GM18858 (cell line): Measurements from ENCODE around the gene TPPP3.
"Not testable (repeated sequence)": the region's sequence is repeated elsewhere in the genome, so short reads cannot be mapped to it uniquely, and the experiment has no call there.

Experiments
- ATAC-seq: cut with Tn5 transposase; IDR thresholded peaks from one replicate; pipeline ENCODE4 v1.9.1; 2021; ENCODE audit not compliant: unreplicated experiment

The TPPP3 gene

GRCh38 chr16:67390816-67391423 is 2.4 kb downstream of the TPPP3 start:
- no peak for ATAC-seq

DNA sequence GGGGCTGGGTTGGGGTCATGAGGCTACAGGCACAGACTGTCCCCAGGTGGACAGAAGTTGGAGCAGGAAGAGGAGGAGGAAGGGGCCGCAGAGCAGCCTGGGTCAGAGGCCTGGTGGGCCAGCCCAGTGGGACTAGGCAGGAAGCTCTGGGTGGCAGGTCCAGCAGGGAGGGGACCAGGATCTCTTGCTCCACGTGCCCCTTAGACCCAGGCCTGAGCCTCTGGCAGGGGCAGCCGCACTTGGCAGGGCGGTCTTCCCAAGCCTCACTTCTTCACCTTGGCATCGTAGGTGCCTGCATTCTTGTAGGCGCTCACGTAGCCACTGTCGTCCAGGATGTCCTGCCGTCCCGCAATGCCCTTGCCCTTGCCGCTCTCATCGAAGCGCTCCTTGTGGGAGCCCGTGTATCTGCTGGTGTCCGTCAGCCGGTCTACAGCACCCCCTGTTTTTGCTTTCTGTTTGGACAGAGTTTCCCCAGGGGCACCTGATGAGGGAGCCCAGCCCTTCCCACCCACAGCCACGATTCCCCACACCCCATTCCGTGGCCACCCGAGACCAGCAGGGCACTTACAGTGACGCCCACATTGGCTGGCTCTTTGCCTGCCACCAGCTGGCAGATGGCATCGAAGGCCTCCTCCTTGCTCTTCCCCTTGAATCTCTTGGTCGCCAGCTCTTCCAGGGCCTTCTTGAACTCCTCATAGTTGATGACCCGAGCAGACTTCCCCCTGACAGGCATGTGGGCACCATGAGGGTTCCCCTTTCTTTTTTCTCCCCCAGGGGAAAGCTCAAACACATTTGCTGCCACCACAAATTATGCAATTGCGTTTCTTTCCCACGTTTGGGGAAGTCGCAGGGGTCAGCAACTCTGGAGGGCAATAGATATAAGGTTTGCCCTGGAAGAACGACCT is 3.1 kb downstream of the TPPP3 start:
- ATAC-seq = no peak

GRCh38 chr16:67388591-67388990 is 4.7 kb downstream of the TPPP3 start:
- ATAC-seq = no peak

DNA sequence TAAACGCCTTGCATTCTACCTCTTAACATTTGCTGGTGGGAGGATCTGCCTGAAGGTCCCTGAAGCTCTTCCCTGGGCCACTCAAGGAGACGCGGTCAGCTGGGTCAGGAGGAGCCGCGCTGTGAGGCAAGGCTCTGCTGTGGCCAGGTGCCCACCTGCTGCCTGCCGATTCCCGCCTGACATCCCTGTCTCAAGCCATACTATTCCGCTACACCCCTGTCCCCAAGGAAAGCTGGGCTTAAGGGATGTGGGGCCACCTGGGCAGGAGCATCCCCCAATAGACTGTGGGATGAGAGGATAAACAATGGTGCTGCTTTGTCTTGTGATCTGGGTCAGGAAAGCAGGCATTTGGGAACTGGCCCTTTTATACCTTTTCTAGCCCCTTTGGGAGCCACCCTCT is 5.1 kb downstream of the TPPP3 start:
- ATAC-seq = no peak

DNA sequence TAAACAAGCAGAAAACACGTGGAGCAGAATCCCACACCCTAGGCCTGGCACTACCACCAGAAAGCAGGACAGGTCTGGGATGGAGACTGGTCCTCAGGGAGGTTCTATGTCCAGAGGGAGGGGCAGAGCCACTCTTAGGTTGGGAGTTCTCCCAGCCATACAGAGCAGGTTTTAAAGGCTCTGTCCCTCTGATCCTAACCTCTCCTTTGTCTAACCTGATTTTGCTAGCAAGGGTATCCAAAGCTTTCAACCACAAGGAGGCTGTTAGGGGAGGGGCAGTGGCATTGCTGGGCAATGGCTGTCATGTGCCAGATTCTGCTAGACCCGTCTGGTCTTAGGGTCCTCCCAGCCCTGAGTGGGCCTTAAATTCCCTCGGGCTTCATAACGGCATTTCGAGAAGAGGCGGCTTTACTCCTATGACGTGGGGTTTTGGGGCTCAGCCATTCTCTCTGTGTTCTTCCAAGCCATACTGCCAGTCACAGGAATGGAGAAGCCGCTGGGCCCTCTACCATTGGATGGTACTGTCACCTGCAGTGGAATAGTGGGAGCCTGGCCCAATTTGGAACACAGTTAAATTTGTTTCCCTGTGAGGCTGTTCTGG is 5.7 kb downstream of the TPPP3 start:
- no peak for ATAC-seq

GRCh38 chr16:67386861-67387455 is 6.3 kb downstream of the TPPP3 start:
- no peak for ATAC-seq

- ATAC-seq = no peak
These were observed 8.4 kb downstream of the TPPP3 start for GRCh38 chr16:67384778-67385510.

- ATAC-seq = no peak
These were observed 10.0 kb downstream of the TPPP3 start for GRCh38 chr16:67383284-67383683.

DNA sequence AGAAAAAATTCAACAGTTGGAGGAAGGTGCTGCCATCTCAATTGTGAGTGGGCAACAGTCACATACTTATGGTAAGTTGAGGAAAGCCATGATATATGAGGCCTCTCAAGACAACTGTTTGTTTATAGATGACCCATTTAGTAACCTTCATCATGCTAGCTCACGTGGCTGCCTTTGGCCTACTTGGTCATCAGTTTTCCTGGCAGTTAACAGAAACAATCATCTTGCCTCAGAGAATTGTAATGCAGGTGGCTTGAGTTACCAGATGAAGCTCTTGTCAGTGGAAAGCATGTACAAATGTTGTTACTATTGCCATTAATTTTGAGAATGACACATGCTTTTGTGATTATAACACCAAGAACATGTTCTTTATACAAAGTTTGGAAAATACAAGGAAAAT is 14.7 kb downstream of the TPPP3 start:
- no peak for ATAC-seq

DNA sequence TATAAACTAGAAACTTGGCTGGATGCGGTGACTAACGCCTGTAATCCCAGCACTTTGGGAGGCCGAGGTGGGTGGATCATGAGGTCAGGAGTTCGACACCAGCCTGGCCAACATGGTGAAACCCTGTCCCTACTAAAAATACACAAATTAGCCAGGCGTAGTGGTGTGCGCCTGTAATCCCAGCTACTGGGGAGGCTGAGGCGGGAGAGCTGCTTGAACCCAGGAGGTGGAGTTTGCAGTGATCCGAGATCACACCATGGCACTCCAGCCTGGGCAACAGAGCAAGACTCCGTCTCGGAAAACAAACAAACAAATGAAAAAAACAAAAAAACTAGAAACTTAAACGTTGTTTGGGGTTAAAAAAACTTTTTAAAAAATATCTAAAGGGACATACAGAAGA is 17.3 kb downstream of the TPPP3 start:
- ATAC-seq = not testable (repeated sequence)

- no peak for ATAC-seq
These were observed 20.6 kb downstream of the TPPP3 start for GRCh38 chr16:67372664-67373063.

DNA sequence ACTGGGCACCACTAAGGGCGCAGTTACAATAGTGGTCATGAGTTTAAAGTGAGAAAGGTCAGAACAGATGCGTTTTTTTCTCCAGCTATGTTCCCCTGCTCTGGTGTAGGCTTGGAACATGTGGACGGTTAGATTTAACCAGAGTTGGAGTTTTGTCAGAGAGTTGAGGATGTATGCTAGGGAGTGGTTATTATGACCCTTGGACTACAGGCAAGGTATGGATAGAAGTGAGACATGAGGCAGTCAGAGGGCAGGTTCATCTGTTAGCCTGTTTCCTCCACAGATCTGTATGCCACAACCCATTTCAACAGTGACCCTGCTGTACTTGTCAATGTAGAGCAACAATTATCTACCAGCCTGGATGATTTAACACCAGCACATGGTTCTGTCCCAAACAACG is 22.6 kb downstream of the TPPP3 start:
- ATAC-seq = no peak

DNA sequence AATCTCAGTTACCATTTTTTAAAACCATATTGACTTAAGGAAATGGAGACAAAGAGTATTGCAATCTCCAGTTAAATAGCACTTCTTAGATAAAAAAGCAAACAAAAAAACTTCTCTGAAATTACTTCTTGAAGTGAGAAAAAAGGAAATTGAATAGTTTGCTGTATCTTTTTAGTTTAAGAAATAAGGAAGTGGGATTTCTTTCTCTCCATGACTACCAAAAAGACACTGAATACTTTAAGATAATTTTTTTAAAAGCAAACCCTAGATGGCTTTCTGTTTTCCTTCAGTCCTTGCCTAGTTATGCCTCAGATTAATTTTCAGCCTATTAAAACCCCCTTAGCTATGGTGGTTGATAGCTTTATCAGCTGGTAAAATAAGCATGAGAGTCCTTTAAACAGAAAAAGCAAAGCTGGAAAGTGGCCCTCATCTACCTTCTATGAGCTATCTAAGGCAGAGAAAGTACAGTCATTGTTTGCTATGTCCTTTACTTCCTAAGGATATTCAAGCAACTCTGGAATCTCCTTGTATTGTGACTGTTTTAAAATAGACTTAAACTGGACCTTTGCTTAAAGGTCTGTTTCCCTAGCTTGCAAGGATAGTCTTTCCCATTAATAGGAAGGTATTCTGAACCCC is 28.6 kb downstream of the TPPP3 start:
- no peak for ATAC-seq

GRCh38 chr16:67361038-67361437 is 32.3 kb downstream of the TPPP3 start:
- no peak for ATAC-seq

DNA sequence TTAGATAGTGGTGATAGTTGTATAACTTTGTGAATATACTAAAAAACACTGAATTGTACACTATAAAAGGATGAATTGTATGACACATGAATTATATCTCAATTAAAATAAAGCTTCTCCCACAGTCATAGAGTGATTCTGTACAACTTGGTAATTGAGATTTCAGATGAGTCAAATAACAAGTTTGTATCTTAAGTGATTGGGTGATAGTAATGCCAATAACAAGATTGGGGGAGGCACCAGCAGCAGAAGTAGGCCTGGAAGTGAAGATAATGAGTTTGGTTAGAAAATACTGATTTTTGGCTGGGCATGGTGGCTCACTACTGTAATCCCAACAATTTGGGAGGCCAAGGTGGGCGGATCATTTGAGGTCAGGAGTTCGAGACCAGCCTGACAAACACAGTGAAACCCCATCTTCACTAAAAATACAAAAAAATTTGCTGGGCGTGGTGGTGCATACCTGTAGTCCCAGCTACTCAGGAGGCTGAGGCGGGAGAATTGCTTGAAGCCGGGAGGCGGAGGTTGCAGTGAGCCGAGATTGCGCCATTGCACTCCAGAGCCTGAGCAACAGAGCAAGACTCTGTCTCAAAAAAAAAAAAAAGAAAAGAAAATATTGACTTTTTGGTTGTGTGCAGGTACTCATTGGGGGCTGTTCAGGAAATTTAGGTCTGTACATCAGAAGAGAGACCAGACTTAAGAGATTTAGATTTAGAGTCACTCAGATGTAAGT is 33.6 kb downstream of the TPPP3 start:
- ATAC-seq = not testable (repeated sequence)

- no peak for ATAC-seq
These were observed 35.7 kb downstream of the TPPP3 start for GRCh38 chr16:67357561-67357960.

- ATAC-seq = no peak
These were observed 36.9 kb downstream of the TPPP3 start for GRCh38 chr16:67356396-67356795.

DNA sequence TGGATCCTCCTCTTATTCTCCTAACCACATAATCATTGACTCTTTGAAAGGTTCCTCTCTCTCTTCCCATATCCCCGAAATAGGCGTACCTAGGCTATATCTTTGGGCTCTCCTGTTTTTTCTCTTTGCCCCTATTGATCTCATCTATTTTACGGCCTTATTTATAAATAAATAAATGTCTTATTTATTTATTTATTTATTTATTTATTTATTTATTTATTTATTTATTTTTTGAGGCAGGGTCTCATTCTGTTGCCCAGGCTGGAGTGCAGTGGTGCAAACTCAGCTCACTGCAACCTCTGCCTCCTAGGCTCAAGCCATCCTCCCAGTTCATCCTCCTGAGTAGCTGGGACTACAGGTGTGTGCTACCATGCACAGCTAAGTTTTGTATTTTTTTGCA is 40.8 kb downstream of the TPPP3 start:
- not testable (repeated sequence) for ATAC-seq

DNA sequence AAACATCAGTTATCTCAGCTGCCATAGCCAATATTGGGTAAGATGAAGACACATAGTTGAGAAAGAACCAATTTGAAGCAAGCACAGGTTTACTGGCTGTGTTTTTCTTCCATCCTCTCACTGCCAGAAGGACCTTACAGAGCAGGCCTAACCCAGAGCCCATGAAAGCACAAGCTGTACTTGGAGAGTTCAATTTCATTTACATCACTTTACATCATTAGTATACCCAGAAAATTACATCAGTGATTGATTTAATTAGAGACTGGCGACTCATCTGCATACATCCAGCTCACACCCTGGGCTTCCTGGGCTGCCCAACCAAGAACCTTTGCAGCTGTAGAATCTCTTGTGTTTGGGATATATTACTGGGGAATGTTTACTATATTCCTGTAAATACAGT is 43.0 kb downstream of the TPPP3 start:
- ATAC-seq = no peak

DNA sequence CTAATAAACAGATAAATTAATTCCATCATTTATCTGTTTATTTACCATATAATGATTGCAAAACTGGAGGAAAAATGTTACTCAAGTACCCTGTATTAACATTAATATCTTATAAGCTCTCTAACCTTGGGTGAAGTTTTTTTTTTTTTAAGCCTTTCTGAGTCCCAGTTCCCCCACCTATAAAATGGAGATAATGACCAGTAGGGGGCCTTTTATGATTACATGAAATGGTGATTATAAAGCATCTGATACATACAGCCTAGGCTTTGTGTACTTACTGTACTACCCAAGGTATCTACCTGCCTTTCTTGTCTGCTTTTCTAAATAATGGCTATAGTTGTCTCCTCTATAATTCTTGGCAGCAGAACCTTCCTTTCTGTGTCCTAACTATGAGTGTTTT is 44.1 kb downstream of the TPPP3 start:
- no peak for ATAC-seq
